ENCODE measurements around the gene CTCFL. TPM values are rescaled to one million over a fixed set of nuclear protein-coding genes. Genes with fewer than 3 reads are reported as not detected.

Gene CTCFL
- total and polyA plus RNA-seq, 10 donors: 0.23 to 0.45 (median 0.26) TPM; not detected in 7

DNA sequence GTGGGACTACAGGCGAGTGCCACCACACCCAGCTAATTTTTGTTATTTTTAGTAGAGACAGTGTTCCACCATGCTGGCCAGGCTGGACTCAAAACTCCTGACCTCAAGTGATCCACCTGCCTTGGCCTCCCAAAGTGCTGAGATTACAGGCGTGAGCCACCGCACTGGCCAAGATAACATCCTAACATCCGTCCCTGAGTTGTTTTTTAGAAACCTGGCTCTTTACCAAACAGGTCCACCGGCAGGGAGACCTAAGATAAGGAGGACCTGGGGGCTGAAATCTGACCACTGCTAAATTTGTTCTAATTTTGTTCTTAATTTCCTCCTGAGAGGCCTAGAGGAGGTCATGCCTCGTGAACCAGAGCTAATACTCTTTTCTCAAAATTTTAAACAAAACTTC is 20.5 kb downstream of the CTCFL start:
- H3K27ac ChIP-seq: no peak overlapping the region
- peaks cover 0 to 34% (median 0%) of the 10 kb centered on the region in 7 donors for H3K27me3 ChIP-seq (replicated peaks in 1 of 7)
- H3K36me3 ChIP-seq: no peaks in the 10 kb centered on the region
- TF ChIP-seq POLR2A (IDR thresholded peaks at IDR 0.05): no peak
- TF ChIP-seq, protein P1, sequence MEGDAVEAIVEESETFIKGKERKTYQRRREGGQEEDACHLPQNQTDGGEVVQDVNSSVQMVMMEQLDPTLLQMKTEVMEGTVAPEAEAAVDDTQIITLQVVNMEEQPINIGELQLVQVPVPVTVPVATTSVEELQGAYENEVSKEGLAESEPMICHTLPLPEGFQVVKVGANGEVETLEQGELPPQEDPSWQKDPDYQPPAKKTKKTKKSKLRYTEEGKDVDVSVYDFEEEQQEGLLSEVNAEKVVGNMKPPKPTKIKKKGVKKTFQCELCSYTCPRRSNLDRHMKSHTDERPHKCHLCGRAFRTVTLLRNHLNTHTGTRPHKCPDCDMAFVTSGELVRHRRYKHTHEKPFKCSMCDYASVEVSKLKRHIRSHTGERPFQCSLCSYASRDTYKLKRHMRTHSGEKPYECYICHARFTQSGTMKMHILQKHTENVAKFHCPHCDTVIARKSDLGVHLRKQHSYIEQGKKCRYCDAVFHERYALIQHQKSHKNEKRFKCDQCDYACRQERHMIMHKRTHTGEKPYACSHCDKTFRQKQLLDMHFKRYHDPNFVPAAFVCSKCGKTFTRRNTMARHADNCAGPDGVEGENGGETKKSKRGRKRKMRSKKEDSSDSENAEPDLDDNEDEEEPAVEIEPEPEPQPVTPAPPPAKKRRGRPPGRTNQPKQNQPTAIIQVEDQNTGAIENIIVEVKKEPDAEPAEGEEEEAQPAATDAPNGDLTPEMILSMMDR (IDR thresholded peaks at IDR 0.05 in 8 of 11, conservative IDR thresholded peaks at IDR 0.05 in 3 of 11): no peak
- no peaks in the 10 kb centered on the region for H3K9me3 ChIP-seq
- no peak for DNase-seq
- WGBS, 5 donors: 68 to 75% (median 71%) methylated on average over 6 of the region's 6 CpGs
- intact Hi-C loops (cut with DNase I; ENCODE audit: low total_unique reads): no loop called here
- H3K4me3 ChIP-seq: no peak overlapping the region
- peaks cover 0 to 45% (median 21%) of the 10 kb centered on the region in 6 donors for H3K4me1 ChIP-seq

DNA sequence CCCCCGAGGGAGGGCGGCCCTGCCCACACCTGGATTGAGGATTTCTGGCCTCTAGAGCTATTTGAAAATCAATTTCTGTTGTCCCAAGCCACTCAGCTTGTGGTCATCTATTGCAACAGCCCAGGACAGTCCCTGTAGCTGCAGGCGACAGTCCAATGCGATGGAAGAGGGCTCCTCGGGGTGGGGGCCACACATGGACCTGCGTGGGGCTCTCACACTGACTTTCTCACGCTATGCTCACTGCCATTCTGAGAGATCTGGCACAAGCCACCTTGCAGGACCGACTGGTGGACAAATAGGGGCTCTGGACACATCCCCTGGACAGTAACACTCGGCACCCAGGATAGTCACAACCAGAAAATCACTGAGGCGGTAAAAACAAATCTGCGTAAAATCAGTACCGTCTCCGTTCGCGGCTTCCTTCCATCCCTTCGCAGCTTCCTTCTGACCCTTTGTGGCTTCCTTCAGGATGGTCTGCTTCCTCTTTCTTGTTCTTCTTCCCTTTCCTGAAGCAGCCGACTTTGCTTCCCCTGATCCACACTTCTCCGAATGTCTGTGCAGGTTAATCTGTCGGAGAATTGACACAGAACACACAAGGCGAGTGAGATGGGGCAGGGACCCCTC is 21.8 kb downstream of the CTCFL start:
- no peak for DNase-seq
- TF ChIP-seq POLR2AphosphoS5 (IDR thresholded peaks at IDR 0.05): no peak
- TF ChIP-seq, protein P1 (IDR thresholded peaks at IDR 0.05 in 8 of 11, conservative IDR thresholded peaks at IDR 0.05 in 3 of 11): no peak
- no peak for TF ChIP-seq POLR2A (IDR thresholded peaks at IDR 0.05)
- intact Hi-C loops (cut with DNase I; ENCODE audit: low total_unique reads): no loop called here
- WGBS, 5 donors: 35 to 43% (median 40%) methylated on average over 20 of the region's 20 CpGs
- Histone ChIP-seq H3K4me3 (peak overlapping the region in 1 of 8 donors; percentile 21), H3K36me3 (no peaks in the 10 kb centered on the region), H3K4me1 (peaks cover 6 to 57% (median 32%) of the 10 kb centered on the region in 6 donors), H3K27ac (peak overlapping the region in 1 of 8 donors; percentile 30), H3K9me3 (no peaks in the 10 kb centered on the region), H3K27me3 (replicated peaks in 1 of 7) (peaks cover 0 to 29% (median 0%) of the 10 kb centered on the region in 7 donors)

DNA sequence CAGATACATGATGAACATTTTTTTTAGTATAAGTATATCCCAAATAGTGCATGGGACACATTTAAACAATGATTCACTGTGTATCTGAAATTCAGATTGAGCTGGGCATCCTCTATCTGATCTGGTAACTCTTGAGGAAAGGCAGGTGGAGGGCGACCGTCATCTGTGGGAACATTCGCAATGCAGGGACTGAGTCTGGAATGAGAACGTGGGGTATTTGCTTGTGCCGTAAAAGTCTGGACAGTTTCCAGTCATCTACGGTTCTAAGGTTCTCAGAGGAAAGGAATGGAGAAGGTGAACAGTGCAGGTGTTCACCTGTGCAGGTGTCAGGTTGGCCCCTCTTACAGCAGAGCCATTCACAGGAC is 22.6 kb downstream of the CTCFL start:
- H3K27ac ChIP-seq: no peak overlapping the region
- intact Hi-C loops (cut with DNase I; ENCODE audit: low total_unique reads): no loop called here
- no peak for DNase-seq
- TF ChIP-seq POLR2AphosphoS5 (IDR thresholded peaks at IDR 0.05): no peak
- TF ChIP-seq, protein P1 (IDR thresholded peaks at IDR 0.05 in 8 of 11, conservative IDR thresholded peaks at IDR 0.05 in 3 of 11): no peak
- no peak for TF ChIP-seq POLR2A (IDR thresholded peaks at IDR 0.05)
- no peaks in the 10 kb centered on the region for H3K9me3 ChIP-seq
- 90 to 97% (median 94%) methylated on average over 6 of the region's 6 CpGs for WGBS, 5 donors
- peaks cover 8 to 55% (median 33%) of the 10 kb centered on the region in 6 donors for H3K4me1 ChIP-seq
- no peaks in the 10 kb centered on the region for H3K36me3 ChIP-seq
- peaks cover 0 to 24% (median 0%) of the 10 kb centered on the region in 7 donors for H3K27me3 ChIP-seq (replicated peaks in 1 of 7)
- H3K4me3 ChIP-seq: no peak overlapping the region

DNA sequence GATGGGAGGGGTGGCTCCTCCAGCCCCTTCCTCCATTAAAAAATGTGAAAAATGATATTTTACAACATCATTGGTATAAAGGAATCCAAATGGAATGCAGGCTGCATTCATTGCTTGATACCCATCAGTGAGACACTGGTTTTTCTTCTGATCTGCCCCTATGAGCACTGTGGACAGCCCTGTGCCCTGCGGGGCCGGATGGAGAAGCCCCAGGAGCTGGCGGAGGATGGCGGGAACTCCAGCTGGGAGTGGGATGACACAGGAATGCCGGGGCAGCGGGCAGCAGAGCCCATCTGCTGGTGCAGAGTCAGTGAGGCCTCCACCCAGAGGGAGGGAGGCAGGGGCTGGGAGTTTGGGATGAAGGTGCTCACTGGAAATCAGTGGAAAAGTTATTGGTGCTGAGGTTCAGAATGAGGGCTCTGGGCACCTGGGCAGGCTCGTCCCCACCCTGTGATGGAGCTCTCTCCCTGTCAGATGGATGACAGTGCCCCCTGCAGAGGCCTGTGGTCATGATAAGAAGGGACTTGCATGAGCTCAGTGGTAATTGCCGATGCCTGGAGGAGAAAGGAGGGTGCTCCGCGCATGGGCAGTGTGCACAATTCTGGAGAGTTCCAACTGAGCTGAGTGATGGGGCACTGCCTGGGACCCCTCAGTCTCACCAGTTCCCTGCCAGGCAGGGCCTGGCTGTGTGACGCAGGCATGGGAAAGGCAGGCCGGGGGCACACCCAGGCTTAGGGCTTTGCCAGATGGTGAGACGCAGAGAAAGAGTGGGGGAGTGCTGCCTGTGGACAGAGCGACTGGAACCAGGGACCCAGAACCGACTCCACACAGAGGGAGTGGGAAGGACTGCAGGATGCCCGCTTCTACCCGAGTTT is 23.2 kb downstream of the CTCFL start:
- TF ChIP-seq POLR2A (IDR thresholded peaks at IDR 0.05) (no peak), POLR2AphosphoS5 (IDR thresholded peaks at IDR 0.05) (no peak)
- TF ChIP-seq, protein P1 (IDR thresholded peaks at IDR 0.05 in 8 of 11, conservative IDR thresholded peaks at IDR 0.05 in 3 of 11): no peak

More for the DNA sequence above, 23.2 kb downstream of the CTCFL start:
- Histone ChIP-seq H3K27ac (no peak overlapping the region), H3K4me1 (peaks cover 8 to 50% (median 33%) of the 10 kb centered on the region in 6 donors), H3K36me3 (no peaks in the 10 kb centered on the region), H3K4me3 (no peak overlapping the region), H3K27me3 (replicated peaks in 1 of 7) (peaks cover 0 to 22% (median 0%) of the 10 kb centered on the region in 7 donors), H3K9me3 (no peaks in the 10 kb centered on the region)
- intact Hi-C loops (cut with DNase I; ENCODE audit: low total_unique reads): no loop called here
- WGBS, 5 donors: 81 to 88% (median 83%) methylated on average over 17 of the region's 17 CpGs
- no peak for DNase-seq

Data from spleen (tissue), 11 donors.